HepG2 (cell line): ENCODE measurements around the gene ARFGAP3. TPM values are rescaled to one million over a fixed set of nuclear protein-coding genes. Genes with fewer than 3 reads are reported as not detected.

Experiments used
- BRCA1 ChIP-seq: sonication (generic); formaldehyde crosslinking; IDR thresholded peaks from 2 replicates; pipeline ENCODE4 v1.4.0; 2020; ENCODE audit warnings: missing genetic modification reagents
- CAMTA2 ChIP-seq: sonication (generic); formaldehyde crosslinking; IDR thresholded peaks from 2 replicates; pipeline ENCODE4 v1.4.0; 2020; ENCODE audit warnings: mild to moderate bottlenecking, missing genetic modification reagents, borderline replicate concordance
- FOXA3 ChIP-seq: IDR thresholded peaks from 2 replicates; pipeline ENCODE4 v1.6.1; 2016; ENCODE audit warnings: missing genetic modification reagents, missing compliant biosample characterization
- KDM3A ChIP-seq: IDR thresholded peaks from 2 replicates; pipeline ENCODE4 v1.6.1; 2018; ENCODE audit warnings: low read depth, missing compliant biosample characterization
- MLLT10 ChIP-seq: sonication (generic); formaldehyde crosslinking; IDR thresholded peaks from 2 replicates; pipeline ENCODE4 v1.4.0; 2020; ENCODE audit warnings: missing genetic modification reagents
- TP53 ChIP-seq: sonication (generic); formaldehyde crosslinking; conservative IDR thresholded peaks from 2 replicates; pipeline ENCODE4 v1.4.0; 2020; ENCODE audit warnings: missing genetic modification reagents
- ZBTB42 ChIP-seq: sonication (generic); formaldehyde crosslinking; IDR thresholded peaks from 2 replicates; pipeline ENCODE4 v1.5.0; 2020; ENCODE audit warnings: mild to moderate bottlenecking, missing genetic modification reagents
- ZFY ChIP-seq: sonication (generic); formaldehyde crosslinking; IDR thresholded peaks from 2 replicates; pipeline ENCODE4 v1.4.0; 2020; ENCODE audit warnings: missing genetic modification reagents
- ZNF136 ChIP-seq: sonication (generic); formaldehyde crosslinking; IDR thresholded peaks from 2 replicates; pipeline ENCODE4 v1.8.1; 2022; ENCODE audit warnings: low read depth, mild to moderate bottlenecking, moderate library complexity, missing genetic modification reagents
- ZNF598 ChIP-seq: sonication (generic); formaldehyde crosslinking; IDR thresholded peaks from 2 replicates; pipeline ENCODE4 v1.5.1; 2020; ENCODE audit warnings: mild to moderate bottlenecking, missing genetic modification reagents, borderline replicate concordance
- ZNF737 ChIP-seq: sonication (generic); formaldehyde crosslinking; IDR thresholded peaks from 2 replicates; pipeline ENCODE4 v1.5.0; 2020; ENCODE audit warnings: missing genetic modification reagents, mild to moderate bottlenecking, borderline replicate concordance
- ZNF775 ChIP-seq: sonication (generic); formaldehyde crosslinking; IDR thresholded peaks from 2 replicates; pipeline ENCODE4 v1.4.0; 2020; ENCODE audit warnings: missing genetic modification reagents, mild to moderate bottlenecking, moderate library complexity, borderline replicate concordance
- ZZZ3 ChIP-seq: sonication (generic); formaldehyde crosslinking; IDR thresholded peaks from 2 replicates; pipeline ENCODE4 v1.4.0; 2020; ENCODE audit warnings: missing genetic modification reagents, mild to moderate bottlenecking, borderline replicate concordance
- polyA plus RNA-seq, 8 experiments: library from polyadenylated mRNA; depleted of rRNA in 3 of 8; stranded (reverse) in 7 of 8; unstranded in 1 of 8; fragments of >200 nt; fragmentation: Illumina TruSeq in 4 of 8; extraction: Trizol in 4 of 8; gene quantifications; 2 replicates each; pipeline versions ENCODE4 v1.2.1 to v1.2.3, GENCODE V29; 2011 to 2016; ENCODE audit warnings: low read depth in 4 of 8, missing spikeins in 1 of 8, mixed read lengths in 1 of 8; ENCODE audit not compliant: insufficient read depth in 1 of 8
- total RNA-seq, 5 experiments: library from RNA; depleted of rRNA; stranded (reverse); fragments of >200 nt; fragmentation: Illumina TruSeq; extraction: Trizol; gene quantifications; 2 replicates each; pipeline ENCODE4 v1.2.3, GENCODE V29; 2016; ENCODE audit warnings: low read depth in 1 of 5
- TF ChIP-seq, protein P1 (sequence below): sonication (generic); formaldehyde crosslinking; IDR thresholded peaks from 2 replicates; pipeline ENCODE4 v1.4.0; 2020; ENCODE audit warnings: missing genetic modification reagents, borderline replicate concordance
- TF ChIP-seq, protein P2 (sequence below): sonication (generic); formaldehyde crosslinking; IDR thresholded peaks from 2 replicates; pipeline ENCODE4 v1.5.0; 2020; ENCODE audit warnings: missing genetic modification reagents
- TF ChIP-seq, protein P3 (sequence below): sonication (generic); formaldehyde crosslinking; IDR thresholded peaks from 2 replicates; pipeline ENCODE4 v1.5.0; 2020; ENCODE audit warnings: missing genetic modification reagents, mild to moderate bottlenecking, borderline replicate concordance
- TF ChIP-seq, protein P4 (sequence below): sonication (generic); formaldehyde crosslinking; IDR thresholded peaks from 2 replicates; pipeline ENCODE4 v1.4.0; 2020; ENCODE audit warnings: missing genetic modification reagents, borderline replicate concordance
- TF ChIP-seq, protein P5 (sequence below): sonication (generic); formaldehyde crosslinking; IDR thresholded peaks from 2 replicates; pipeline ENCODE4 v1.5.1; 2020; ENCODE audit warnings: missing genetic modification reagents, mild to moderate bottlenecking, borderline replicate concordance

The ARFGAP3 gene
- total and polyA plus RNA-seq, 2 of the 13 experiments (the other 11 are each of a cell fraction or from before 2014, with no cell fraction given), result 41.7 to 61.6 TPM

DNA sequence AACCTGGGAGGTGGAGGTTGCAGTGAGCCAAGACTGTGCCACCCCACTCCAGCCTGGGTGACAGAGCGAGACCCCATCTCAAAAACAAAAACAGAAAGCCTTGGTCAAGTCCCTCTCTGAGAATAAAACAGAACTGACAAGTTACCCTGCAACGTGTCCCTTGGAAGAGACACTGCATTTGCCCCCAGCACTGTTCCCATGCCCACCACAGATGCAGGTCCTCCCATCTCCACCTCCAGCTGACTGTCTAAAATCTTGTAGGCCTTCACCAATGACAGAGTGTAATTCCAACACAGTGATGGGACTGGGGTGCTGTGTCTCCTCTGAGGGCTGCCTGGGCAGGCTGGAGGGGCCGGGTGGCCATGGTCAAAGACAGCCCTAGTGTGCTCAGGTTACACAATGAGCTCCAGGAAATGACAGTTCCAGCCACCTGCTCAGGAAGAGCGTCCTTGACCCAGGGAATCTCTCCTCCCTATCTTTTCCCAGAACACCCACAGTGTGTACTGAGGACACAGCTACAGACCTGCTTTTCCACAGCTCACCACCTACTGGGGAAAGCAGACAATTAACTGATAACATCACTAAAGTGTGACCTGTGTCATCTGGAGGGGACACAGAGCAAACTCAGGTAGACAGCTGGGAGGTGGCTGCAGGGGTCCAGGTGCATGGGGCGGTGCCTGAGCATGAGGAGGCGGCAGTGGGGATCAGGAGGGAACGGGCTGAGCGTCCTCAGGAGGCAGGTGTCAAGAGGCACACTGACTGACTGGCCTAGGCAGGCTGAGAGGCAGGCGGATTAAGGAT is 56.4 kb downstream of the ARFGAP3 start (continued):
- TF ChIP-seq ZNF737 (no peak), ZNF775 (CRISPR knock-in tag) (no peak), ZZZ3 (CRISPR knock-in tag) (0 out of 2 replicates have a peak, but pooled peaks have one; percentile 43), ZBTB42 (no peak), TP53 (no peak), BRCA1 (CRISPR knock-in tag) (no peak), ZNF598 (CRISPR knock-in tag) (peak; percentile 62; the same call in 1 of the 2 replicates), FOXA3 (CRISPR knock-in tag) (peak; percentile 95), ZNF136 (CRISPR knock-in tag) (no peak), CAMTA2 (no peak), ZFY (CRISPR knock-in tag) (peak; percentile 44; the same call in 1 of the 2 replicates), KDM3A (CRISPR knock-in tag) (peak; percentile 64; the same call in 1 of the 2 replicates), MLLT10 (no peak)
- TF ChIP-seq, protein P1, sequence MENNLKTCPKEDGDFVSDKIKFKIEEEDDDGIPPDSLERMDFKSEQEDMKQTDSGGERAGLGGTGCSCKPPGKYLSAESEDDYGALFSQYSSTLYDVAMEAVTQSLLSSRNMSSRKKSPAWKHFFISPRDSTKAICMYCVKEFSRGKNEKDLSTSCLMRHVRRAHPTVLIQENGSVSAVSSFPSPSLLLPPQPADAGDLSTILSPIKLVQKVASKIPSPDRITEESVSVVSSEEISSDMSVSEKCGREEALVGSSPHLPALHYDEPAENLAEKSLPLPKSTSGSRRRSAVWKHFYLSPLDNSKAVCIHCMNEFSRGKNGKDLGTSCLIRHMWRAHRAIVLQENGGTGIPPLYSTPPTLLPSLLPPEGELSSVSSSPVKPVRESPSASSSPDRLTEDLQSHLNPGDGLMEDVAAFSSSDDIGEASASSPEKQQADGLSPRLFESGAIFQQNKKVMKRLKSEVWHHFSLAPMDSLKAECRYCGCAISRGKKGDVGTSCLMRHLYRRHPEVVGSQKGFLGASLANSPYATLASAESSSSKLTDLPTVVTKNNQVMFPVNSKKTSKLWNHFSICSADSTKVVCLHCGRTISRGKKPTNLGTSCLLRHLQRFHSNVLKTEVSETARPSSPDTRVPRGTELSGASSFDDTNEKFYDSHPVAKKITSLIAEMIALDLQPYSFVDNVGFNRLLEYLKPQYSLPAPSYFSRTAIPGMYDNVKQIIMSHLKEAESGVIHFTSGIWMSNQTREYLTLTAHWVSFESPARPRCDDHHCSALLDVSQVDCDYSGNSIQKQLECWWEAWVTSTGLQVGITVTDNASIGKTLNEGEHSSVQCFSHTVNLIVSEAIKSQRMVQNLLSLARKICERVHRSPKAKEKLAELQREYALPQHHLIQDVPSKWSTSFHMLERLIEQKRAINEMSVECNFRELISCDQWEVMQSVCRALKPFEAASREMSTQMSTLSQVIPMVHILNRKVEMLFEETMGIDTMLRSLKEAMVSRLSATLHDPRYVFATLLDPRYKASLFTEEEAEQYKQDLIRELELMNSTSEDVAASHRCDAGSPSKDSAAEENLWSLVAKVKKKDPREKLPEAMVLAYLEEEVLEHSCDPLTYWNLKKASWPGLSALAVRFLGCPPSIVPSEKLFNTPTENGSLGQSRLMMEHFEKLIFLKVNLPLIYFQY (CRISPR knock-in tag), result peak; percentile 51; the same call in 1 of the 2 replicates
- TF ChIP-seq, protein P2, sequence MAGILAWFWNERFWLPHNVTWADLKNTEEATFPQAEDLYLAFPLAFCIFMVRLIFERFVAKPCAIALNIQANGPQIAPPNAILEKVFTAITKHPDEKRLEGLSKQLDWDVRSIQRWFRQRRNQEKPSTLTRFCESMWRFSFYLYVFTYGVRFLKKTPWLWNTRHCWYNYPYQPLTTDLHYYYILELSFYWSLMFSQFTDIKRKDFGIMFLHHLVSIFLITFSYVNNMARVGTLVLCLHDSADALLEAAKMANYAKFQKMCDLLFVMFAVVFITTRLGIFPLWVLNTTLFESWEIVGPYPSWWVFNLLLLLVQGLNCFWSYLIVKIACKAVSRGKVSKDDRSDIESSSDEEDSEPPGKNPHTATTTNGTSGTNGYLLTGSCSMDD, result no peak
- TF ChIP-seq, protein P3, sequence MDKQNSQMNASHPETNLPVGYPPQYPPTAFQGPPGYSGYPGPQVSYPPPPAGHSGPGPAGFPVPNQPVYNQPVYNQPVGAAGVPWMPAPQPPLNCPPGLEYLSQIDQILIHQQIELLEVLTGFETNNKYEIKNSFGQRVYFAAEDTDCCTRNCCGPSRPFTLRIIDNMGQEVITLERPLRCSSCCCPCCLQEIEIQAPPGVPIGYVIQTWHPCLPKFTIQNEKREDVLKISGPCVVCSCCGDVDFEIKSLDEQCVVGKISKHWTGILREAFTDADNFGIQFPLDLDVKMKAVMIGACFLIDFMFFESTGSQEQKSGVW (CRISPR knock-in tag), result no peak
- TF ChIP-seq, protein P4, sequence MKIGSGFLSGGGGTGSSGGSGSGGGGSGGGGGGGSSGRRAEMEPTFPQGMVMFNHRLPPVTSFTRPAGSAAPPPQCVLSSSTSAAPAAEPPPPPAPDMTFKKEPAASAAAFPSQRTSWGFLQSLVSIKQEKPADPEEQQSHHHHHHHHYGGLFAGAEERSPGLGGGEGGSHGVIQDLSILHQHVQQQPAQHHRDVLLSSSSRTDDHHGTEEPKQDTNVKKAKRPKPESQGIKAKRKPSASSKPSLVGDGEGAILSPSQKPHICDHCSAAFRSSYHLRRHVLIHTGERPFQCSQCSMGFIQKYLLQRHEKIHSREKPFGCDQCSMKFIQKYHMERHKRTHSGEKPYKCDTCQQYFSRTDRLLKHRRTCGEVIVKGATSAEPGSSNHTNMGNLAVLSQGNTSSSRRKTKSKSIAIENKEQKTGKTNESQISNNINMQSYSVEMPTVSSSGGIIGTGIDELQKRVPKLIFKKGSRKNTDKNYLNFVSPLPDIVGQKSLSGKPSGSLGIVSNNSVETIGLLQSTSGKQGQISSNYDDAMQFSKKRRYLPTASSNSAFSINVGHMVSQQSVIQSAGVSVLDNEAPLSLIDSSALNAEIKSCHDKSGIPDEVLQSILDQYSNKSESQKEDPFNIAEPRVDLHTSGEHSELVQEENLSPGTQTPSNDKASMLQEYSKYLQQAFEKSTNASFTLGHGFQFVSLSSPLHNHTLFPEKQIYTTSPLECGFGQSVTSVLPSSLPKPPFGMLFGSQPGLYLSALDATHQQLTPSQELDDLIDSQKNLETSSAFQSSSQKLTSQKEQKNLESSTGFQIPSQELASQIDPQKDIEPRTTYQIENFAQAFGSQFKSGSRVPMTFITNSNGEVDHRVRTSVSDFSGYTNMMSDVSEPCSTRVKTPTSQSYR (CRISPR knock-in tag), result peak; percentile 68; the same call in 1 of the 2 replicates
- TF ChIP-seq, protein P5, sequence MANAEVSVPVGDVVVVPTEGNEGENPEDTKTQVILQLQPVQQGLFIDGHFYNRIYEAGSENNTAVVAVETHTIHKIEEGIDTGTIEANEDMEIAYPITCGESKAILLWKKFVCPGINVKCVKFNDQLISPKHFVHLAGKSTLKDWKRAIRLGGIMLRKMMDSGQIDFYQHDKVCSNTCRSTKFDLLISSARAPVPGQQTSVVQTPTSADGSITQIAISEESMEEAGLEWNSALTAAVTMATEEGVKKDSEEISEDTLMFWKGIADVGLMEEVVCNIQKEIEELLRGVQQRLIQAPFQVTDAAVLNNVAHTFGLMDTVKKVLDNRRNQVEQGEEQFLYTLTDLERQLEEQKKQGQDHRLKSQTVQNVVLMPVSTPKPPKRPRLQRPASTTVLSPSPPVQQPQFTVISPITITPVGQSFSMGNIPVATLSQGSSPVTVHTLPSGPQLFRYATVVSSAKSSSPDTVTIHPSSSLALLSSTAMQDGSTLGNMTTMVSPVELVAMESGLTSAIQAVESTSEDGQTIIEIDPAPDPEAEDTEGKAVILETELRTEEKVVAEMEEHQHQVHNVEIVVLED (CRISPR knock-in tag), result peak; percentile 62; the same call in 1 of the 2 replicates
